MCF 10A (cell line): ENCODE data around the gene UBL7. TPM values are rescaled to one million over a fixed set of nuclear protein-coding genes. Genes with fewer than 3 reads are reported as not detected.
"Not testable (repeated sequence)": the region's sequence is repeated elsewhere in the genome, so short reads cannot be mapped to it uniquely, and the experiment has no call there.

Source experiments
- BruUV-seq: library from RNA; stranded (reverse); fragments of 400-500 nt; replicated peaks from 2 replicates; lab custom pipeline; 2021; lab: Mats Ljungman, UMichigan
- CTCF ChIA-PET: fragments of 300-600 bp; sonication (Branson Sonifier 250); formaldehyde crosslinking; extraction: SDS; loops from one replicate; lab custom pipeline; 2021; ENCODE audit warnings: antibody characterized with exemption, inconsistent platforms; lab: Yijun Ruan, JAX
- POLR2A ChIA-PET: fragments of 300-600, 350-650 bp; sonication (Branson Sonifier 250); formaldehyde crosslinking; extraction: SDS; loops from one replicate; lab custom pipeline; 2020; ENCODE audit warnings: antibody characterized with exemption, inconsistent platforms; lab: Yijun Ruan, JAX
- DNase-seq: peaks from one replicate; pipeline ENCODE4 v3.0.0-alpha.2; 2018; ENCODE audit not compliant: unreplicated experiment
- H3K27ac Mint-ChIP-seq: one replicate; pipeline ENCODE4 v1.8.0; 2022; ENCODE audit warnings: mild to moderate bottlenecking, low read depth, mixed read lengths; ENCODE audit not compliant: unreplicated experiment
- H3K27me3 Mint-ChIP-seq: one replicate; pipeline ENCODE4 v1.8.0; 2022; ENCODE audit warnings: mixed read lengths; ENCODE audit not compliant: insufficient read depth, unreplicated experiment
- H3K36me3 Mint-ChIP-seq: one replicate; pipeline ENCODE4 v1.8.0; 2022; ENCODE audit warnings: mild to moderate bottlenecking, moderate library complexity, mixed read lengths; ENCODE audit not compliant: insufficient read depth, unreplicated experiment
- H3K4me1 Mint-ChIP-seq: one replicate; pipeline ENCODE4 v1.8.0; 2022; ENCODE audit warnings: mixed read lengths; ENCODE audit not compliant: insufficient read depth, unreplicated experiment
- H3K4me3 Mint-ChIP-seq: one replicate; pipeline ENCODE4 v1.8.0; 2022; ENCODE audit warnings: mild to moderate bottlenecking, moderate library complexity, mixed read lengths; ENCODE audit not compliant: unreplicated experiment
- H3K9me3 Mint-ChIP-seq: one replicate; pipeline ENCODE4 v1.8.0; 2022; ENCODE audit warnings: mixed read lengths; ENCODE audit not compliant: unreplicated experiment
- intact Hi-C: fragments of 100-400 bp; cut with micrococcal nuclease; formaldehyde crosslinking; loops from 2 replicates; pipeline ENCODE4 v1.14.1; 2022
- total RNA-seq: library from RNA; stranded (reverse); gene quantifications from 2 replicates; pipeline ENCODE4 v1.2.3, GENCODE V29; 2022
- TF ChIP-seq, protein P1 (sequence below): fragments of 200-600 bp; IDR thresholded peaks from one replicate; pipeline ENCODE4 v1.8.0; 2022; ENCODE audit warnings: antibody characterized with exemption, mild to moderate bottlenecking; ENCODE audit not compliant: unreplicated experiment

The UBL7 gene
- total RNA-seq, 1 experiment from 2014 or later = 56.4 TPM

DNA sequence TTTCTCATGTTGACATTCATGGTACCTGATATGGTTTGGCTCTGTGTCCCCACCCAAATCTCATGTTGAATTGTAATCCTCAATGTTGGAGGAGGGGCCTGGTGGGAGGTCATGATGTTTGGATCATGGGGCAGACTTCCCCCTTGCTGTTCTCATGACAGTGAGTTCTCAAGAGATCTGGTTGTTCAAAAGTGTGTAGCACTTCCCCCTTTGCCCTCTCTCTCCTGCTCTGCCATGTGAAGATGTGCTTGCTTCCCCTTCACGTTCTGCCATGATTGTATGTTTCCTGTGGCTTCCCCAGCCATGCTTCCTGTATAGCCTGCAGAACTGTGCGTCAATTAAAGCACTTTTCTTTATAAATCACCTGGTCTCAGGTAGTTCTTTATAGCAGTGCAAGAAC, 3.3 kb upstream of the UBL7 start:
- intact Hi-C loops = loop anchor here (10.0 kb wide), 2 partner anchors 151 to 301 kb away; partner anchors contain the start of gene CLK3
- H3K27me3 Mint-ChIP-seq = no peaks in the 10 kb centered on the region
- H3K9me3 Mint-ChIP-seq = peaks cover 13% of the 10 kb centered on the region
- POLR2A ChIA-PET = no interaction called here
- CTCF ChIA-PET = interaction anchor here (0.7 to 1.3 kb wide), 3 partner anchors 82 to 111 kb away, joined by 3 to 5 read pairs (median 3); no protein-coding TSS in a partner anchor
- peaks cover 4% of the 10 kb centered on the region for H3K36me3 Mint-ChIP-seq
- H3K27ac Mint-ChIP-seq = no peak overlapping the region
- BruUV-seq = no TSS peak
- TF ChIP-seq, protein P1, sequence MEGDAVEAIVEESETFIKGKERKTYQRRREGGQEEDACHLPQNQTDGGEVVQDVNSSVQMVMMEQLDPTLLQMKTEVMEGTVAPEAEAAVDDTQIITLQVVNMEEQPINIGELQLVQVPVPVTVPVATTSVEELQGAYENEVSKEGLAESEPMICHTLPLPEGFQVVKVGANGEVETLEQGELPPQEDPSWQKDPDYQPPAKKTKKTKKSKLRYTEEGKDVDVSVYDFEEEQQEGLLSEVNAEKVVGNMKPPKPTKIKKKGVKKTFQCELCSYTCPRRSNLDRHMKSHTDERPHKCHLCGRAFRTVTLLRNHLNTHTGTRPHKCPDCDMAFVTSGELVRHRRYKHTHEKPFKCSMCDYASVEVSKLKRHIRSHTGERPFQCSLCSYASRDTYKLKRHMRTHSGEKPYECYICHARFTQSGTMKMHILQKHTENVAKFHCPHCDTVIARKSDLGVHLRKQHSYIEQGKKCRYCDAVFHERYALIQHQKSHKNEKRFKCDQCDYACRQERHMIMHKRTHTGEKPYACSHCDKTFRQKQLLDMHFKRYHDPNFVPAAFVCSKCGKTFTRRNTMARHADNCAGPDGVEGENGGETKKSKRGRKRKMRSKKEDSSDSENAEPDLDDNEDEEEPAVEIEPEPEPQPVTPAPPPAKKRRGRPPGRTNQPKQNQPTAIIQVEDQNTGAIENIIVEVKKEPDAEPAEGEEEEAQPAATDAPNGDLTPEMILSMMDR = no peak
- H3K4me3 Mint-ChIP-seq = no peak overlapping the region
- no peak for DNase-seq
- peaks cover 30% of the 10 kb centered on the region for H3K4me1 Mint-ChIP-seq

DNA sequence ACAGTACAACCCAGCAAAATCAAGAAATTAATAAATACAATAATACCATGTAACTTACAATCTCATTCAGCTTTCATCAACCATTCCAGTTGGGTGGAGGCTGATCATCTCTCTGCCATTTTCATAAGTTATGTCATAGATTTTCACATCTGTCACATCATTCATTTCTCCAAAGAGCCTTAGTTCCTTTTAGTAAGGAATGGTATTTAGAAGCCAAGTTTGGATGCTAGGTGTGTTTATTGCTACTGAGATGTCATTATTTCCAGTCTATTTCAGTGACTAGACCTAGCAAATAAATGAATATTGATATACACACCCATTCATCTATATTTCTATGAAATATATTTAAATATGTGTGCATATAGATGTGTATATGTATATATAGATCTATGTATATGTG, 2.7 kb upstream of the UBL7 start:
- ChIA-PET CTCF (interaction anchor here (0.6 kb wide), 1 partner anchor 326 kb away, joined by 3 read pairs; no protein-coding TSS in a partner anchor), POLR2A (interaction anchor here (3.3 kb wide), 1 partner anchor 152 kb away, joined by 39 read pairs; the partner anchor contains the start of gene CLK3)
- H3K9me3 Mint-ChIP-seq = peaks cover 13% of the 10 kb centered on the region
- H3K4me1 Mint-ChIP-seq = peaks cover 30% of the 10 kb centered on the region
- intact Hi-C loops = loop anchor here (10.0 kb wide), 2 partner anchors 151 to 301 kb away; partner anchors contain the start of gene CLK3
- no peak for DNase-seq
- TF ChIP-seq, protein P1 = no peak
- H3K27me3 Mint-ChIP-seq = no peaks in the 10 kb centered on the region
- no peak overlapping the region for H3K27ac Mint-ChIP-seq
- no TSS peak for BruUV-seq
- no peak overlapping the region for H3K4me3 Mint-ChIP-seq
- H3K36me3 Mint-ChIP-seq = peaks cover 4% of the 10 kb centered on the region

DNA sequence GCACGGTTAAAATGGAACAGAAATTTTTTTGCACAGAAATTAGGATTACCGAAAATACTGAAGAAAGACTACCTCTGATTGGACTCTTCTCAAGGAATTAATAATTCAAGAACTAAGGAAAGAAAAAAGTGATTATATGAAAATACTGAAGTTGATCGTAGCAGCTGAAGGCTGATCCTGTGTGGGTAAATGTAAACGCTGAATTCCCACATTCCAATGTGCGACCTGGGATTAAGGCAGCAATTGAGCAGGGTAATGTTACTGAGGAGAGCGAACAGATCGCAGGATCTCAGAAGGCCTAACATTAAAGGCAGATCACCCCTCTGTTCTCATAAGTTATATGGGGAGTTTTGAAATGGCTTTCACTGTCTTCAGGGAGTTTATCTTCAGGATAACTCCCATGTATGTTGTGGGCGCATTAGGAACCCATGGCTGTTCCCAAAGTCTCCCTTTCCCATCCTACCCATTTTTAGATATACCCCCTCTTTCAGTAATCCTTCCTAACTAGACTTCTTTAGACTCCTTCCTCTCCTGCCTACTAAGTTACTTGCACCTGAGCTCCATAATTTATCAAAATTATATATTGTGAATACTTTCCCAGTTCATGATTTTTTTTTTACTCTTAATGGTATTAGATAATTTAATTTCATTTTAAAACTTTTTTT, 1.0 kb upstream of the UBL7 start:
- intact Hi-C loops = loop anchor here (2.0 to 10.0 kb wide), 3 partner anchors 79 to 303 kb away; partner anchors contain the start of genes ARID3B and CLK3
- Mint-ChIP-seq H3K4me1 (peaks cover 30% of the 10 kb centered on the region), H3K9me3 (peaks cover 13% of the 10 kb centered on the region), H3K4me3 (peak overlapping the region; percentile 93), H3K36me3 (peaks cover 17% of the 10 kb centered on the region), H3K27ac (peak overlapping the region; percentile 70), H3K27me3 (no peaks in the 10 kb centered on the region)
- BruUV-seq = no TSS peak
- ChIA-PET CTCF (interaction anchor here (0.6 to 2.6 kb wide), 8 partner anchors 10 to 511 kb away, joined by 3 to 9 read pairs (median 3); no protein-coding TSS in a partner anchor), POLR2A (interaction anchor here (0.6 to 4.0 kb wide), 15 partner anchors 8 to 740 kb away, joined by 3 to 39 read pairs (median 5); partner anchors contain the start of genes ARID3B, C15orf39 and CLK3)
- no peak for DNase-seq
- TF ChIP-seq, protein P1 = no peak

DNA sequence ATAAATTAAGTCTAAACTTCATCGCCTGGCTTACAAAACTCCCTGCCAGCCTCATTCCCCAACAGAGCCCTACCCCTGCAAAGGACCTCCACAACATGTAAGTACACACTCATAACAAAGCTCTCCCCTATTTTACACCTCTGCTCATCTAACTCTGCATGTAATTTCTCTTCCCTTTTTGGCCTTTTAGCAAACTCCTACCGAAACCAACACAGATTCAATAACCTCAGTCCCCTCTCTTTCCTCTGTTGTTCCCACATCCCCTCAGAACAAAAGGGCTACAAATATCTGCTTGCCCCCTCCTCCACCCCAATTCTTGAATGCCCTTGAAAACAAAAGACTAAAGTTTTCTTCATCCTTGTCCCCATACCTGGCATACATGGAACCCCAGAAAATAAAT, 662 bp downstream of the UBL7 start:
- no peak for DNase-seq
- CTCF ChIA-PET = interaction anchor here (0.6 to 2.6 kb wide), 5 partner anchors 9 to 172 kb away, joined by 3 to 9 read pairs (median 3); no protein-coding TSS in a partner anchor
- H3K27me3 Mint-ChIP-seq = no peaks in the 10 kb centered on the region
- H3K36me3 Mint-ChIP-seq = peaks cover 32% of the 10 kb centered on the region
- H3K4me3 Mint-ChIP-seq = peak overlapping the region; percentile 93
- POLR2A ChIA-PET = interaction anchor here (0.5 to 4.0 kb wide), 18 partner anchors 9 to 992 kb away, joined by 3 to 39 read pairs (median 5); partner anchors contain the start of genes ARID3B, CLK3 and SIN3A
- peak overlapping the region; percentile 70 for H3K27ac Mint-ChIP-seq
- intact Hi-C loops = loop anchor here (2.0 to 10.0 kb wide), 3 partner anchors 81 to 305 kb away; partner anchors contain the start of genes ARID3B and CLK3
- peaks cover 13% of the 10 kb centered on the region for H3K9me3 Mint-ChIP-seq
- TF ChIP-seq, protein P1 = no peak
- no TSS peak for BruUV-seq
- H3K4me1 Mint-ChIP-seq = peaks cover 30% of the 10 kb centered on the region

DNA sequence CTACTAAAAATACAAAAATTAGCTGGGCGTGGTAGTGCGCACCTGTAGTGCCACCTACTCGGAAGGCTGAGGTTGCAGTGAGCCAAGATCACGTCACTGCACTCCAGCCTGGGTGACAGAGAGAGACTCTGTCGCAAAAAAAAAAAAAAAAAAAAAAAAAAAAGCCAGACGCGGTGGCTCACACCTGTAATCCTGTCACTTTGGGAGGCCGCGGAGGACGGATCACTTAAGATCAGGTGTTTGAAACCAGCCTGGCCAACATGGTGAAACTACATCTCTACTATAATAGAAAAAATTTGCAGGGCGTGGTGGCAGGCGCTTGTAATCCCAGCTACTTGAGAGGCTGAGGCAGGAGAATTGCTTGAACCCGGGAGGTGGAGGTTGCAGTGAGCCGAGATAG, 1.2 kb downstream of the UBL7 start:
- not testable (repeated sequence) for DNase-seq, BruUV-seq

More for the DNA sequence above, 1.2 kb downstream of the UBL7 start:
- intact Hi-C loops = loop anchor here (2.0 to 10.0 kb wide), 3 partner anchors 81 to 305 kb away; partner anchors contain the start of genes ARID3B and CLK3
- ChIA-PET POLR2A (interaction anchor here (1.1 to 4.0 kb wide), 4 partner anchors 13 to 86 kb away, joined by 3 to 32 read pairs (median 10); no protein-coding TSS in a partner anchor), CTCF (interaction anchor here (0.6 to 0.9 kb wide), 3 partner anchors 77 to 172 kb away, joined by 3 read pairs; no protein-coding TSS in a partner anchor)
- Mint-ChIP-seq H3K4me1 (peaks cover 29% of the 10 kb centered on the region), H3K36me3 (peaks cover 37% of the 10 kb centered on the region), H3K9me3 (peaks cover 13% of the 10 kb centered on the region), H3K27ac (peak overlapping the region; percentile 70), H3K4me3 (peak overlapping the region; percentile 93)
- H3K27me3 Mint-ChIP-seq = not testable (repeated sequence)
